Measurements from ENCODE around the gene TMEM255A.
A peak's percentile ranks its signal among the peaks of the same experiment; 100 is the strongest.

The TMEM255A gene

DNA sequence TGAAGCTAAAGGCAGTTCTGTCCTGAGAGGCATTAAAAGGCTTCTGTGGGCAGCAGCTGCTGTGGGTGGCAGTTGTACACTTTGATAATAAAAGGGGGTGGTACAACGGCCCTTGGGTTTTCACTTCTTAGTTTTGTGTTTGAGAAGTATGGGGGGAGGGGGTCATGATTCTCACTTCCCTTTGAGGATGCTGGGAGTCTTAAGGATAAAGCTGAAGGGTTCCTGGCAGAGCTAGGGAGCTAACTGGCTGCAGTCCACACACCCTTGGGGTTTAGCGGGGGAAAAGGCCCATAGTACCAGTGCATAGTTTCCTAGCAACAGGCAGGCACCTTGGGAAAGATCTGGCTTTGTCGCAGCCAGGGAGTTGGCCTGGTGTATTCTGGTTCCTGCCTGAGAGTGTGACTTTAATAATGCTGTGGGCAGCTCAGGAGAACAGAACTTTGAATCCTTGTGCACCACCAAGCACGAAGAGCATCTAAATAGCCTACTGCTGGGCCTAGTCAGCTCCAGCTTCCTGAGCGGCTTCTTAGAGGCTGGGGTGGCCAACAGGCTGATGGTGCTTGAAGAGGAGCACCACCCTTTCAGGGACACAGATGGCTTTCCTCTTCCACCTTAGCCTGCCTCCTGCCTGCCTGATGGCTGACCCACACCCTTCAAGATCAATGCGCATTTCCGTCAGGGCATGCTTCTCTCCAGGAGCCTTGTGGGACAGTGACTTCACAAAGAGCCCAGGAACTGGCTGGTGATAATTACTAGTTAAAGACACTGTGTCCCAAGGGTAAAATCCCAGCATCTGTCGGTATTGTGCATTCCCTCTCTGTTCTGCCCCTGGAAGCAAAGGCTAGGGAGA, 48.2 kb downstream of the TMEM255A start:
- DNase-seq, result peak; percentile 9 to 20

DNA sequence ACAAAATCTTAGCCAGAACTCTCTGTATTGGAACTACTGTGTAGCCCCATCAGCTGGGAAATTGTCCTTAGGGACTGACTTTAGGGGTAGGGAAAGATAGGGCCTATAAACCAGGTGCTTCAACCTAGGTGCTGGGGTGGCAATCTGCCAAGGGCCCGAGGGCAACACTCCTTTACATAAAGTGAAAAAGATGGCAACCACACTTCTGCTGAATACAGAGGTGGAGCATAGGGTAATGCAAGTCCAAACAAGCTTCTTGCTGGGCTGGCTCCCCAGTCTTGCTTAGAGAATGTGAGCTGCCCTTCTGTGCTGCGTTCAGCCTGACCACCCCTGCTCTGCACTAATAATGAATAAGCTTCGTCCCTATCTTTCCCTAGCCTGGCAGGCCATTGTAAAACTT, 50.9 kb downstream of the TMEM255A start:
- DNase-seq, result no peak

DNA sequence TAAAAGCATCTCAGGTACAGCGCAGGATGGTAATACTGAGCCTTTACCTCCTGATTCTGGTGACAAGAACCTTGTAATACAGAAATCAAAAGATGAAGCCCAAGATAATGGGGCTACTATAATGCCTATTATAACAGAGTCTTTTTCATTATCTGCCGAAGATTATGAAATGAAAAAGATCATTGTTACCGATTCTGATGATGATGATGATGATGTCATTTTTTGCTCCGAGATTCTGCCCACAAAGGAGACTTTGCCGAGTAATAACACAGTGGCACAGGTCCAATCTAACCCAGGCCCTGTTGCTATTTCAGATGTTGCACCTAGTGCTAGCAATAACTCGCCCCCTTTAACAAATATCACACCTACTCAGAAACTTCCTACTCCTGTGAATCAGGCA, 57.5 kb downstream of the TMEM255A start:
- DNase-seq, result no peak

DNA sequence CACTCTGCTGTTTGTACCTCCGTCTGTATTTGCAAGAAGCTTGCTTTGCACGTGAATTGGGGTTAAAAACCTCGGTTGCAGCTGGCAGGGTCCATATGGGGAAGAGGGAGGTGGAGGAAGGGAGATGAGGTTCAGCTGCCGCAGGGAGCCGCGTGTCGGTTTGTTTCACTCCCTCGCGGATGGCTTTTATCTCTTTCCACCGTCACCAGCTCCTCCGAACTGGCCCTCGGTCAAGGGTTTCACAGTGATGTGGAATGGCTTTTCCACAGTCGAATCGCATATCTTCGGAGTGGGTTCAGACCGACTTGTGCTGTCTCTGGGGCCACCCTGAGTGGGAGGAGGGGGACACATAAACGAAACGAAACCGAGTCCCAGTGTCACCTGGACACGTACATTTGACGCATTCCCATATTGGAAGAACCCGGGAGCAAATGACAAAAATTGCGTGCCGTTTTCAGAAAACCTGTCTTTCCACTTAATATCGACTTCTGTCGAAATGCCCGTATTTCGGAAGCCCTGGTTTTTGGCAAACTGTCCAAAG, 59.7 kb downstream of the TMEM255A start:
- peak in 1 of 2 donors; percentile 19 for DNase-seq

DNA sequence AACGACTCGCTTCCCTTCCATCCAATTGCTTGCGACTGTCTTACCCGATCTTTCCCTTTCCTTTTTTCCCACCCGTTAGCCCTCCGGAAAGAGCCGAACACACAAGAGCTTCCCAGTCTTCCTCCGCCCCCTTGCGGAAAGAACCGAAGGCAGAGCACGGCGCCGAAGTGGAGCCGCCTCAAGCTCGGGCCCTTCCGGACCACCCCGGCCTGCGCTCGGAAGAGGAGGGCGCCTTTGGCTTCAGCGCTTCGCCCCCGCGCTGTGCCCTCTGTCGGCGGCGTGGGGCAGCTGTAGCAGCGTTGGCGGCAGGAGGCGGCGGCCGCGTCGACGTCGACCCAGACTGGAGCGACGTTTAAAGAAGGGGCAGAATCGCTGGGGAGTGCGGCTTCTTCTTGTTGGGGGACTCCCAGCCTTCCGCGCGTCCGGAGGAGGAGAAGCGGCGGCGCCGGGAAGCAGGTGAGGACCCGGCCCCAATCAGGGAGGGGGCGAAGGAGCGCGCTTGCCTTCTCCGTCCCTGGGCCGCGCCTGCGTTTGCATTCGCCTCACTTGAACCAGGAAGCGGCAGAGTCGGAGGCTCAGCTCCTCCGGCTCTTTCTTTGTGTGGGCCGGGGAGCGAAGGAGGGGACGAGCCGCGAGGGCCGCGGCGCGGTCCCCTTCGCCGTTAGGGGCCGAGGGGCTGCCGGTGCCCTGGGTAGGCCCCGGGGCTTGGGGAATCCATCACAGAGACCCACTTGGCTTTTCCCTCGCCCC, 60.6 kb downstream of the TMEM255A start, which contains the start of gene ZBTB33:
TSS of gene ZBTB33 (plus strand) at position 291 of the 750 bp plus-strand sequence. CDS start 2,604 bp downstream, outside the sequence.
- DNase-seq, result peak; percentile 75 to 84

DNA sequence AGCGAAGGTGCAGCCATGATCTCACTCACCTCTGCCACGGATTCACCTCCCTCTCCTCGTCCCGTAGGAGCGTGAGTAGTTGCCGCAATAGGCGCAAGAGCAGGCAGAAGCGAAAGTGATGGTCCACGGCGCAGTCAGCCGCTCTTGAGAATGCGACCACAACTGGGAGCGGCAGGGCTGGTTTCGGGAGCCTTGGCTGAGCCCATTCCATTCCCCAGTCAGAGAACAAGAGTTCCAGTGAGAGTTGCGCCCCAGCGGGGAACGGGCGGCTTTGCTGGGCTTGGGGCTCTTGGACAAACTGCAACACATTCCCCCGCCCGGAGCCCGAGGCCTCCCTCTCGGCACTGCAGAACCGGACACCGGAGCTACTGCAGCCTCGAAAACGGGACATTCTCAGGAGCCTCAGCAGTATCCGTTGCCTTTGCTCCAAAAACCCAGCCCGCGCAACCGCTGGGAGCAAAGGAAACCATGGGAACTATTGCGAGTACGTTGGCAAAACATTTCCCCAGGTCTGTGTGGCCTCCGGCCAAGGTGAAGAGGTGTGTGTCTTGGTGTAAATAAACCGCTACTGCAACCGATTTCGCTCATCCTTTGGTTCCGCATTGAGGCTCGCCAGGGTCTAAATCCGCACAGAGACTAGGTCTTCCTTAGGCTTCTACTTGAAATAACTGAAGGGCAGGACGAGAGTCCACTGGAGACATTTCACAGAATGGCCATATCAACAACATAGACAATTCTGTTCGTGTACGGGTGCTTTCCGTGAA, 66.3 kb downstream of the TMEM255A start:
- DNase-seq, result peak; percentile 7 to 50

DNA sequence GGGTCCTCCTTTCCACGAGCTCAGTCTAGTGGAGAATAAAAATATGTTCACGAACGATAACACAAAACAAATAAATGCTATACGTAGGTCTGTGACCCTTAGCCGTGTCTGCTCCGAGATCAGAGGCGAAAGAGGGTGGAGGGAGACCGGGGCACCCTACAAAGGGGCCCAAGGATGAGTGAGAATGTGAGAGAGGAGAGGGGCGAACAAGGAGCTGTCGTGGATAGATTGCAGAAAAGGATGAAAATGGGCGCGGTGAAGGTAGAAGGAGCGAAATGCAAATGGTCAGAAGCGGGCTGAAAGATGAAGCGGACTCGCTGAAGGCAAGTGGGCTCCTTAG, 66.9 kb downstream of the TMEM255A start:
- no peak for DNase-seq

DNA sequence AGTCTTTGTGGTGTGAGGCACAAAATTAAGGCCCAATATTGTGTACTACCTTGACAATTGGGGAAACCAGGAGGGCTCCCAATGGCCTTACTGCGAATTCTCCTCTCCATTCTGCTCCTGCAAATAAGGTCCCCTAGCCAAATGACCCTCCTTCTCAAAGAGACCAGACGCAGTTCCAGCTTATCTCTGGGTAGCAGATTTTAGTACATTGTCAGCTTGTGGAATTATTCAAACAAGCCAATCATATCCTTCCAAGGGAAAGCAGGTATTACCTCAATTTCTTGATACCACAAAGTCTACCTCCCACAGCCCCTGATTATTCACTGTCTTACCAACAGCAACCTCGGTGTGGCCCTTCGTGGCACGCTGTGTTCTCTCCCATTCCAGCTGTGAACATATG, 68.4 kb downstream of the TMEM255A start:
- no peak for DNase-seq

DNA sequence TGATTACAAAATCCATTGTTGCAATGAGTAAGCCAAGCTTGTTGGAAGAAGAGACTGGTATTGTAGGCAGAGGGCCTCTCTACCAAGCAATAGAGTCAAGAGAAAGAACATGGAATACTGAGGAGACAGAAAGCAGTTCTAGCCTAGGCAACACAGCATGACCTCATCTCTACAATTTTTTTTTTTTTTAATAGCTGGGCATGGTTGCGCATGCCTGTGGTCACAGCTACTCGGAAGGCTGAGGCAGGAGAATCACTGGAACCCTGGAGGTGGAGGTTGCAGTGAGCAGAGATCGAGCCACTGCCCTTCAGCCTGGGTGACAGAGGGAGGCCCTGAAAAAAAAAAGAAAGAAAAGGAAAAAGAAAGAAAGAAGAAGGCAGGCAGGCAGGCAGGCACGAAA, 72.3 kb downstream of the TMEM255A start:
- no peak for DNase-seq

DNA sequence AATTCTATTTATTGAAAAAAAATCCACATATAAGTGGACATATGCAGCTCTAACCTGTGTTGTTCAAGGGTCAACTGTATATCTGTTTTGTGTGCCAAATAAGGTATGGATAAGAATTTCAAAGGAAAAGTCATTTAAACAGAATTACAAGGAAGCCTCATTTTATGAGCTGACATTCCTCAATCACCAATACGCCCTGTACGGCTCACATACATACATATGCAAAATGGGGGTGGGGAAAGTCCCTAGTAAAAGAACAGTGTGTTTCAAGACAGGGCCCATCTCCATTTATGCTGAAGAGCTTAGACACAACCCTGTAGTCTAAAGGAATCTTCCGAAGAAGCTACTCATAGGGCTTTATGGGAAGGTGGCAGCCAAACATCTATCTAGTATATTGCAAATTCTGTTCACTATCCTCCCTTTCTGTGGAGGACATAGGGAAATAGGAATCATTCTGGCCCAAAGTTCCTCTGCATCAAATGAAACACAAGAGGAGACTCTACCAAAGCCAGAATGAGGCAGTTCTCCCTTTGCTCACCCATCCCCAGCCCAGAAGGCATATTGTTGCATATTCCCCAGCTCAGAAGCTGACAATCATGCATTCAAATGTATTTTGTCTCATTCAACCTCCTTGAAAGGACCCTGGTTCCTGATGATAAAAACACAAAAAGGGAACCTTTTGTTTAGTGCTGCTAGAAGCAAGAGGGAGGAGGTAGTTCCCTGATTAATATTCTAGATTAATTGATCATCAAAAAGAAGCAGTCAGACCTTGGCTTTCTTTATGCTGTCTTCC, 74.4 kb downstream of the TMEM255A start:
- no peak for DNase-seq

DNA sequence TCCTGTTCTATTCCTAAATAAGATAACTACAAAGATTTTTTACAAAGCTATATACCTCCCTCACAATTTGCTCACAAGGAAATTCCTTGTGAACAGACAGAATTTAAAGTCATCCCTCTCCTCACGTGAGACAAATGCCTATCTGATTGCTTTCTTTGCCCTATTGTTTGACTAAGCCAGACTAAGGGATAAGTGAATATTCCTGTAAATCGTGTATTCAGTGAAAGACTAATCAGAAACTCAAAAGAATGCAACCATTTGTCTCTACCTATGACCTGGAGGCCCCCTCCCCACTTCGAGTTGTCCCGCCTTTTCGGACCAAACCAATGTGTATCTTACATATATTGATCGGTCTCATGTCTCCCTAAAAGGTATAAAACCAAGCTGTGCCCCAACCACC, 76.0 kb downstream of the TMEM255A start:
- DNase-seq, result no peak

DNA sequence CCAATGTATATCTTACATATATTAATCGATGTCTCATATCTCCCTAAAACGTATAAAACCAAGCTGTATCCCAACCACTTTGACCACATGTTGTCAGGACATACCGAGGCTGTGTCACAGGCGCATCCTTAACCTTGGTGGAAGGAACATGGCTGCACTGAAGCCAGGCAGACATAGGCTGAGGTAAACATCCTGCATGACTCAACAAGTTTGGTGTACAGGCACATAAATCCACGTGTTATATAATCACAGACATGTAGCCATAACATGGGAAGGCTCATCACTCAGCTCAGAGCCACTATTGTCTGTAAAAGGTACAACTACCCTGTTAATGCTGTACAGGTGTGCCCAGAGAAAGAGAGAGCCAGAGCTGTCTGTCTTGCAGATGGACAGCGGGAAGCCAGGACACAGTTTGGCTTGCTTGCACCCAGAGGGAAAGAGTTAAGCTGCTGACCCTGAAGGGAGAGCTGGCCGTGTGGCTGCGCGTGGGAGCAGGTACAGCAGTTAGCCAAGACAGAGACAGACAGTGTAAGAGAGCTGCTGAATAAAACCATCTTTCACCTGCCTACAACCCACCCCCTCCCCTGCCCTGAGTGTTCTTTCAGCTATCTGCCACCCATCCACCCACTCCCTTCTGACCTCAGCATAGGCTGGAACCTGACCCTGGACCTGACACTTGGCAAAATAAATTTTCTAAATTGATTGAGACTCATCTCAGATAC, 82.9 kb downstream of the TMEM255A start:
- DNase-seq, result no peak

DNA sequence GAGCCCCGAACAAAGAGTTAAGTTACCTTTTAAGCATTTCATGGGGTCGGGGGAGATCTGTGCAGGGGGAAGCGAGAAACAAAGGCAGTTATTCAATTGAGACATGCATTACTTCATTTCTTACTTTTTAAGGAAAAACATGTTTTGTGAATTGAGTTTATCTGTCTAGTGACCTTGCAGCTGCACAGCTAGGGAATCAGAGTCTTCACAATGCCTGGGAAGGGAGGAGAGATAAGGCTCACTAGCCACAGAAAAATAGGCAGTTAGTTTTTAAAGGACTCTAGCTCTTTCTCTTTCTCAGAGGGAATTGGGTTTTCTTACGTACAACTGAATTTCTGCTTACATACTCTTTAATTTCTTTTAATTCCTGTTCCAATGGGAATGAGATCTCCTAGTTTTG, 86.9 kb downstream of the TMEM255A start:
- DNase-seq, result no peak

DNA sequence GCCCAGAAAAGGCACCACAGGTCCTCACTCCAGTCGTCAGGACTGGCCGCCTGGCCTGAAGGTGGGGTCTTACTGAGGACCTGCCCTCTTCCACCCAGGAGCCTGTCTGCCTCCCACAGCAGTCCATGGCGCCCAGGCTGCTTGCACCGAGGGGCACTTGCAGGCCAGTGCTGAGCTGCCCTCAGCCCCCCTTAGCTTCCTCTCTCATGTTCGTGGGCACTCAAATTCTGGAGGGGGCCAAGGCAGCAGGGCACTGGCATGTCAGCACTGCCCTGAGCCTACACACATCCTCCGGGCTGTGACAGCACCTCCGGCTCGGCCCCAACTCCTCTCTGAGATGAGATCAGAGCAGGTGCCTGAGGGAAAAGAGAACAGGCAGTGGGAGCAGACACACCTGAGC, 87.9 kb downstream of the TMEM255A start:
- no peak for DNase-seq

DNA sequence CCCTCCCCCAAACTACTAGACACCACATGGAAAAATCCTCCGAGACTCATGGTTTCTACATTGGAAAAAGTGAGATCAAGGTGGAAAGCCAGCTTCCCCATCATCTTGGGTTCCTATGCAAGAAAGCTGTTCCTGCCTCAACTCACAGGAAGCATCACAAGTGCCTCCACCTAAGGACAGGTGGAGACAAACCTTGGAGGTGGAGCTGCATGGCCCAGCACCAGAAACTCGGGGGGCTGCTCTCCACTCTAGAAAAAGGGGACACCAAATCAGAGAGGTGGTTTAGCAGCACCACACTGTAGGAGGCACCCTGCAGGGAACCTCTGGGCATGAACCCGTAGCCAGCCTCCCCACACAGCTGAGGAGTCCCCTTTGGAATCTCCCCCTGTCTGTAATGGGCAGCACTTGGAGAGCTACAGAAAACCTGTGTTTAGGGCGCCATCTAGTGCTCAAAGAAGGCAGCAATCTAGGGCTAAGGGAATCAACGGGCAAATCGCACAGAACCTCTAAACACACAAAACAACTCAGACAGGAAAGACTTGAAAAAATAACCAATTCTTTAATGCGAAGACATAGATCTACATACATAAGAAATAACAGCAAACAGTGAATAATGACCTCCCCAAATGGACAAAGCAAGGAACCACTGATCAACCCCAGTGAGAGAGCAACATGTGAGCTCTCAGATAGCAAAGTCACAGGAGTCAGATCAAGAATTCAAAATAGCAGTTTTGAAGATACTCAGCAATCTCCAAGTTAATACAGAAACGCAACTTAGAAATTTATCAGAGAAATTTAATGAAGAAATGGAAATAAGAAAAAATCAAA, 97.6 kb downstream of the TMEM255A start:
- peak; percentile 10 to 49 for DNase-seq
